Stimulated activated CD8-positive, alpha-beta memory T cell treated with anti-CD3 and anti-CD28 coated beads, Interleukin-15, amount 100 ng/mL, for 48 hours (primary cell): ENCODE data around the gene SLC37A1.

Experiments used
- DNase-seq, 2 donors: peaks; one replicate each; pipeline ENCODE4 v3.0.0-alpha.2; 2020; ENCODE audit warnings: low read depth in 2 of 2

Gene SLC37A1

GRCh38 chr21:42574234-42575027, 60.8 kb downstream of the SLC37A1 start:
- DNase-seq = no peak

DNA sequence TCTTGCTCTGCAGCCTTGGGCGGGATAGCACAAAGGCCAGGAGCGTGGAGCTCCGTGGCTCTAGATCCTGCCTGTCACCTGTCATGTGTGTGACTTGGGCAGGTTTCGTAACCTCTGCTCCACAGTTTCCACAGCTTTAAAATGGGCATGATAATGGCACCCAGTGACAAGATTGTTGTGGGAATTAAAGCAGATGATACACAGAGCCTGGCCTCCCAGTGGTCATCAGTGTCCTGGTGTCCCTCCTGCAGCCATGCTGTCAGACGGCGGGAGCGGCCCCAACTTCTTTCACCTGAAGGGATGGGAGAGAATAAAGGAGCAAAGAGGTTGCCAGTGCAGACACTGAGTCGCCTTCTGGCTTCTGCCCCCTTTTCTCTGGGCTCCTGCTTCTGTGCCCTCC, 61.5 kb downstream of the SLC37A1 start:
- no peak for DNase-seq

DNA sequence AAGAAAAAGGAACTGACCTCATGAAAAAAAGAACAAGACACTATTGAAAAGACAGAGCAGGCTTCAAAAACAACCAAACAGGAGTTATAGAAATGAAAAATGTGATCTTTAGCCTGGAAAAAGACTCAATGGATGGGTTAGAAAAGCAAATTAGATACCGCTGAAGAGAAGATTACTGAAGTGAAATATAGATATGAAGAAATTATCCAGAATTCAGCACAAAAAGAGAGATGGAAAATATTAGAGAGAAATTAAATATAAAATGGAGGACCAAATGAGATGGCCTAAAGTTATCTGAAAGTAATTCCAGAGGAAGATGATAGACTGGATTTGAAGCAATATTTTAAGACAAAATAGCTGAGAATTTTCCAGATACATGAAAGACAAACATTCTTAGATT, 63.0 kb downstream of the SLC37A1 start:
- no peak for DNase-seq

- DNase-seq = no peak
Measured at GRCh38 chr21:42578034-42578433, 64.4 kb downstream of the SLC37A1 start.

DNA sequence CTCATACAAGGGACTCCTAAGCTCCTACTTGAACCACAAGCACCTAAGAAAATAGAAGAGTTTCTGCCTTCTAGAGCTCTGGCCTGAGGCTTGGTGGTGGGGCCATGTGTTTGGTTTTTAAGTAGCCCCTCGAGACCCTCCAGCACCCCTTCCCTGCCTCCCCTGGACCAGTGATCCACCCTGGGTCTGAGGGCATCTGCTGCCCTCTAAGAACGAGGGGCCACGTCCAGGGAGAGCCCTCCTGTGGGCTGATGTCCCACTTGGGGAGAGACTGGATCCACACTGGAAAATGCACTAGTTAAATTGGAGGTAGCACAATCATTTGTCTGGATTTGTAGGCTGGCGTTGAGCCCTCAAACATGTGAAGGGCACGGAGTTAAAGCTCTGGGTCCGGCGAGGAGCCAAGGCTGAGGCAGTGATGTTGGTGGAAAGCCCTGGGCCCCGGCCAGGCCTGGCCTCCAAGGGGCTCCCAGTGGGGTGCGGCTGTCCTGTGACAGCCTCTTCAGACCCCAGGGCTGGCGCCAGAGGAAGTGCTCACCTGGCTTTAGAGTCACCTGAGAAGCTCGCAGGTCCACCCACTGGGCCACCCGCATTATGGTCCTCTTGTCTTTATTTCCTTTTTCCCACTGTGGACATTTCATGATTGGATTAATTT, 65.2 kb downstream of the SLC37A1 start:
- DNase-seq = no peak

- DNase-seq = no peak
Measured at GRCh38 chr21:42579456-42580075, 65.9 kb downstream of the SLC37A1 start.

DNA sequence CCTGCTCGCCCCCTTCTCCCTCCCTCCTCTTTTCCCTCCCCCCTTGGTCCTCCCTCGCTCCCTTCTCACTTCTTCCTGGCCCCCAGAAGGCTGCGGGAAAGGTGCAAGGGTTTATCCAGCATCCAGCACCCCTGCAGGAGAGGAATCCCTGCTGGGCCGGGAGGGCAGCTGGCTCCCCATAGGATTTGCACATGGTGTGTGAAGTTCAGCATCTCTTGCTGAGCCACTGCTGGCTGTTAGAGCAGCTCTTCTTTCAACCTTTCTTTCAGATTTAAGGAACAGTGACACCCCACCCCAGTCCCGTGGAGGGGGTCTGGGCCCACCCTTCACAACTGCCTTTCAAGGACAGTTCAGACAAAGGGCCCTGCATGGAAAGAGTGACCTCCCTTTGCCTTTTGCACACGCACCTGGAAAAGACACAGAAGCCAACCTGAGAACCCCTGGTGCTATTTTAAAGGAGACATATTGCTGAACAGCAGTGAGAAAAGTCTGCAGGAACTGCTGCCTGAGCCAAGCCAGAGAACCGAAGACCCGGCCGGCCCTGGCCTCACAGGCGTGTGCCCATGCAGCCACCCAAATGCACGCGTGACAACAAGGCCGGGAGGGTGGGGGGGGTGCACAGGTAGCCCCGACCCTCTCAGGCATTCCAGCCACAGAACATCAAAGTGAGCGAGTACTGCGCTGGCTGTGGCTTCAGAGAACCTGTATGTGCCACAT, 66.6 kb downstream of the SLC37A1 start:
- no peak for DNase-seq

DNA sequence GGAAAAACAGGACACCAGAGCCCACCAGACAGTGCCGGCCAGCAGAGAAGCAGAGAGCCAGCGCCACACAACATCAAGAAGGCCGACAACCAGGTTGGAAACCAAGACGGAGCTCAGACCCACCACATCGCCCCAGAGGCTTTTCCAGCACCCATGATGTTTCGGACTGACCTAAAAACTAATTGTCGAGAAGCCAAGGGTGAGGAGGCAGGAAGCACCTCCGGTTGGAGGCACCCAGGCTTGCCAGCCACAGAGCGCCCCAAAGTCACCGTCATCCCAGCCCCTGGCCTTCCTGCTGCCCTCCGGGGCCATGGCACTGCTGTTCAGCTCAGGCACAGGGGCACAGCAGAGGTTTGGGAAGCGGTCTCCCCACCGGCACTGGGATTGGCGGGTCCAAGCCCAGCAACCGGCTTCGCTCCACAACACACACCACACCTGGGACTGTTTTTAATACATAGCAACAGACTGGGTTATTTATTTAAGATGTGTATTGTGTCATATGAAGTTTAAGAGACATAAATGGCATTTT, 67.2 kb downstream of the SLC37A1 start:
- DNase-seq = no peak

- DNase-seq = no peak
Measured at GRCh38 chr21:42581336-42581992, 67.8 kb downstream of the SLC37A1 start.

- DNase-seq = no peak
Measured at GRCh38 chr21:42581993-42582786, 68.5 kb downstream of the SLC37A1 start.

GRCh38 chr21:42582787-42583476, 69.3 kb downstream of the SLC37A1 start:
- no peak for DNase-seq

GRCh38 chr21:42583477-42584295, 70.0 kb downstream of the SLC37A1 start:
- DNase-seq = no peak

DNA sequence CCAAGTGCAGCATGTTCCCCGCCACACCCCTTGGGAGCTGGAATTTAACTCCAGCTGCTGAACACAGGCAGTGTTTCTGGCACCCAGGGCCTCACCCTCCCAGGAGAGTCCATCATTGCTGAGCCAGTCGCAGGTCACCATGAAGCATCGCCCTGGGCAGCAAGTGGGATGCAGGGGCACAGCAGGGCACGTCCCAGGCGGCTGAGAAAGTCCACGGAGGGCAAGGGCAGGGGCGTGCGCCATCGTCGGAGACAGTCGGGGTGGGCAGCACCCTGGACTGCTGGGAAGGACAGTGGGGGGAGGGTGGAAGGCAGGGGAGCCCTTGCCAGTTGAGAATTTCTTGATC, 70.6 kb downstream of the SLC37A1 start:
- no peak for DNase-seq

- no peak for DNase-seq
Measured at GRCh38 chr21:42585881-42586280, 72.2 kb downstream of the SLC37A1 start.

DNA sequence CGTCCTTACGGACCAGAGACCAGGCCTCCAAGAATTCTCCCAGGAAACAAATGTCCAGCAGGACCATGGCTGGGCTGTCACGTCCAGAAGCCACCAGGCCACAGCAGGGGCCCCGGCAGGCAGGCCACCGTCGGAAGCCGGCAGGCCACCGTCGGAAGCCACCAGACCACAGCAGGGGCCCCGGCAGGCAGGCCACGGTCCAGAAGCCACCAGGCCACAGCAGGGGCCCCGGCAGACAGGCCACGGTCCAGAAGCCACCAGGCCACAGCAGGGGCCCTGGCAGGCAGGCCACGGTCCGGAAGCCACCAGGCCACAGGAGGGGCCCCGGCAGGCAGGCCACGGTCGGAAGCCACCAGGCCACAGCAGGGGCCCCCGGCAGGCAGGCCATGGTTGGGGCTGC, 72.8 kb downstream of the SLC37A1 start:
- DNase-seq = no peak

DNA sequence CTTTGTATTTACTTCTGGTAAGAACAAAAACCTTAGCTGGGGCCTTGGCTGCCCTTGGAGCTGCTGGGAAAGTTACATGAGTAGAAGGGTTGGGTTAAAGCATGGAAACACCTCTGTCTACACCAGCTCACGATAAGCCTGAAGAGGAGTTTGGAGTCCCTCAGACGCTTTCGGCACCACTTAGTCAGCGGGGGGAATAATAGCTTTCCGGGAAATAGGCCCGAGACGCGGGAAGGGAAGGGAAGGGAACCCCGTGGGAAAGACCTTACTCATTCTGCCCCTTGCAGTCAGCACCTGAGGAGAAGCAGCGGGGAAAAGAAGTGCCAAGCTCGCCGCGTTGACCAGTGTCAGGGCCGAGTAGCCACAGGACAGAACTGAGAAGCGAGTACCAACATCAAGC, 73.4 kb downstream of the SLC37A1 start:
- DNase-seq = no peak

GRCh38 chr21:42590431-42591131, 76.9 kb downstream of the SLC37A1 start:
- no peak for DNase-seq

DNA sequence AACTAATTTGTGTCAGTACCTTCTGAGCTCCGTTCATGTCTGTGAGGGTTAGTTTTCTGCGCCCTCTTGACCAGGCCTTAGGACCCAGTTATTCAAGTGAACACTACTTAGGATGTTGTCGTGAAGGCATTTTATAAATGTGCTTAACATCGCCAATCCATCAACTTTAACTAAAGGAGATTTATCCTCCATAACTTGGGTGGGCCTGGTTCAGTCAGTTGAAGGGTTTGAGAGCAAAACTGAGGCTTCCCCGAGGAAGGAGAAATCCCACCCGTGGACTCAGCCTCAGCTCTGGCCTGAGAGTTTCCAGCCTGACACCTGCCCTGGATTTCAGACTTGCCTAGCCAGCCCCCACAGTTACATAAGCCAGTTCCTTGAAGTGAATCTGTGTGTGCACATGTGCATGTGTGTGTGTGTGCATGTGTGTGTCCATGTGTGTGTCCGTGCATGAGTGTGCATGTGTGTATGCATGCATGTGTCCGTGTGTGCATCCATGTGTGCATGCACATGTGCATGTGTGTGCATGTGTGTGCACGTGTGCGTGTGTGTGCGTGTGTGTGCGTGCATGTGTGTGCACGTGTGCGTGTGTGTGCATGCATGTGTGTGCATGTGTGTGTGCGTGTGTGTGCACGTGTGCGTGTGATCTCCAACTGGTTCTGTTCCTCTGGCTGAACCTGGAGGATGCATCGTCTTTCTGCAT, 77.7 kb downstream of the SLC37A1 start:
- DNase-seq = no peak
